Stomach (tissue), 4 donors: ENCODE data around the gene MAB21L4.

Source experiments
- CTCF ChIP-seq, 7 experiments: fragments of 450-650 bp in 4 of 7; fragments of 200-600 bp in 3 of 7; sonication (generic) in 3 of 7; IDR thresholded peaks; one replicate each; pipeline ENCODE4 v1.5.1; 2016 to 2019; ENCODE audit warnings: antibody characterized with exemption in 7 of 7, control low read depth in 2 of 7, mild to moderate bottlenecking in 1 of 7
- EP300 ChIP-seq: sonication (generic); formaldehyde crosslinking; IDR thresholded peaks from one replicate; pipeline ENCODE4 v1.6.1; 2017; ENCODE audit warnings: antibody characterized with exemption
- POLR2A ChIP-seq, 4 donors: fragments of 450-650 bp; IDR thresholded peaks; one replicate each; pipeline ENCODE4 v1.6.1; 2016; ENCODE audit warnings: antibody characterized with exemption in 4 of 4, control low read depth in 2 of 4, mild to moderate bottlenecking in 1 of 4, moderate library complexity in 1 of 4
- POLR2AphosphoS5 ChIP-seq, 3 donors: sonication (generic); formaldehyde crosslinking; IDR thresholded peaks; one replicate each; pipeline ENCODE4 v1.6.1; 2016; ENCODE audit warnings: antibody characterized with exemption in 3 of 3

- no peak for TF ChIP-seq POLR2A (IDR thresholded peaks at IDR 0.05)
- TF ChIP-seq CTCF (IDR thresholded peaks at IDR 0.05), result no peak
- TF ChIP-seq POLR2AphosphoS5 (IDR thresholded peaks at IDR 0.05), result no peak
- no peak for TF ChIP-seq EP300
Observed at GRCh38 chr2:240925568-240926515, 29.9 kb upstream of the MAB21L4 start.
